Measurements from ENCODE around the gene BCL2L1.

GRCh38 chr20:31687777-31688176, 34.9 kb downstream of the BCL2L1 start:
- TF ChIP-seq POLR2A (IDR thresholded peaks at IDR 0.05) (no peak), CTCF (IDR thresholded peaks at IDR 0.05) (no peak)

Data from ovary (tissue), 3 donors.